Measurements from ENCODE around the gene HOXC10. TPM values are rescaled to one million over a fixed set of nuclear protein-coding genes. Genes with fewer than 3 reads are reported as not detected.

HOXC10 gene
- total RNA-seq, 1 donor from 2014 or later = not detected

DNA sequence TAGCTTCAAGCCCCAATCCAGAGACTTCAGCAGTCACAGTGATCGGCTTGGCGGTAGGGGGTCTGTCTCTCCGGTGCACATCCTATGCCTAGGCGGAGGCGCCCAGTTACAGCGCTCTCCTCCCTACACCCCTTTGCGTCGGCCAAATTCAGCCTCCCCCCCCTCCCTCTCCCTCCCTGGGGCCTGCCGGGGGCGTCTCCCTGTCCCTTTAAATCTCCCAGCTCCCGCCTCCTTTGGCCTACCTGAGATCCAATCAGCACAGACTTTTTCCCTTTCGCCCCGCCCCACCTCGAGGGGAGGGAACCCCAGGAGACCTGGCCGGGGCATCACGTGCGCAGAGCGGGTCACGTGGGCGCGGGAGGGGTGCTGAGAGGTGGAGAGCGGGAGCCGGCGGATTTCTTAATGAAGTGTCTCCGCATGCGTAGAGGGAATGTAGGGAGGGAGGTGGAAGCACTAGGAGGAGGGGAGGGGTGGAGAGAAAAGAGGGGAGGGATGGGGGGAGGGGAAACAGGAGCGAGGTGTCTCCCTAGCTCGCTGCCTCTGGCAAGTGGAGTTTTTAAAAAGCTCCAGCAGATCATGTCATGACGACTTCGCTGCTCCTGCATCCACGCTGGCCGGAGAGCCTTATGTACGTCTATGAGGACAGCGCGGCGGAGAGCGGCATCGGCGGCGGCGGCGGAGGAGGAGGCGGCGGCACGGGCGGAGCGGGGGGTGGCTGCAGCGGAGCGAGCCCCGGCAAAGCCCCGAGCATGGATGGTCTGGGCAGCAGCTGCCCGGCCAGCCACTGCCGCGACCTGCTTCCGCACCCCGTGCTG is 46.4 kb upstream of the HOXC10 start, which contains the start of gene HOXC13:
HOXC13 (plus strand) TSS at position 506 of the 815 bp plus-strand sequence; CDS start at position 582, 76 bp downstream.
- Histone ChIP-seq H3K4me1 (no peaks in the 10 kb centered on the region), H3K9me3 (no peaks in the 10 kb centered on the region), H3K27ac (no peak within 1 kb of the TSS), H3K4me3 (no peak within 1 kb of the TSS), H3K27me3 (ENCODE audit: low read depth) (peaks cover 99% of the 10 kb centered on the region), H3K36me3 (no peaks in the 10 kb centered on the region)
- TF ChIP-seq, protein P1, sequence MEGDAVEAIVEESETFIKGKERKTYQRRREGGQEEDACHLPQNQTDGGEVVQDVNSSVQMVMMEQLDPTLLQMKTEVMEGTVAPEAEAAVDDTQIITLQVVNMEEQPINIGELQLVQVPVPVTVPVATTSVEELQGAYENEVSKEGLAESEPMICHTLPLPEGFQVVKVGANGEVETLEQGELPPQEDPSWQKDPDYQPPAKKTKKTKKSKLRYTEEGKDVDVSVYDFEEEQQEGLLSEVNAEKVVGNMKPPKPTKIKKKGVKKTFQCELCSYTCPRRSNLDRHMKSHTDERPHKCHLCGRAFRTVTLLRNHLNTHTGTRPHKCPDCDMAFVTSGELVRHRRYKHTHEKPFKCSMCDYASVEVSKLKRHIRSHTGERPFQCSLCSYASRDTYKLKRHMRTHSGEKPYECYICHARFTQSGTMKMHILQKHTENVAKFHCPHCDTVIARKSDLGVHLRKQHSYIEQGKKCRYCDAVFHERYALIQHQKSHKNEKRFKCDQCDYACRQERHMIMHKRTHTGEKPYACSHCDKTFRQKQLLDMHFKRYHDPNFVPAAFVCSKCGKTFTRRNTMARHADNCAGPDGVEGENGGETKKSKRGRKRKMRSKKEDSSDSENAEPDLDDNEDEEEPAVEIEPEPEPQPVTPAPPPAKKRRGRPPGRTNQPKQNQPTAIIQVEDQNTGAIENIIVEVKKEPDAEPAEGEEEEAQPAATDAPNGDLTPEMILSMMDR (IDR thresholded peaks at IDR 0.05) = no peak
- DNase-seq (no peak), ATAC-seq (peak; percentile 28 to 50)
- intact Hi-C loops (cut with DNase I) = no loop called here

DNA sequence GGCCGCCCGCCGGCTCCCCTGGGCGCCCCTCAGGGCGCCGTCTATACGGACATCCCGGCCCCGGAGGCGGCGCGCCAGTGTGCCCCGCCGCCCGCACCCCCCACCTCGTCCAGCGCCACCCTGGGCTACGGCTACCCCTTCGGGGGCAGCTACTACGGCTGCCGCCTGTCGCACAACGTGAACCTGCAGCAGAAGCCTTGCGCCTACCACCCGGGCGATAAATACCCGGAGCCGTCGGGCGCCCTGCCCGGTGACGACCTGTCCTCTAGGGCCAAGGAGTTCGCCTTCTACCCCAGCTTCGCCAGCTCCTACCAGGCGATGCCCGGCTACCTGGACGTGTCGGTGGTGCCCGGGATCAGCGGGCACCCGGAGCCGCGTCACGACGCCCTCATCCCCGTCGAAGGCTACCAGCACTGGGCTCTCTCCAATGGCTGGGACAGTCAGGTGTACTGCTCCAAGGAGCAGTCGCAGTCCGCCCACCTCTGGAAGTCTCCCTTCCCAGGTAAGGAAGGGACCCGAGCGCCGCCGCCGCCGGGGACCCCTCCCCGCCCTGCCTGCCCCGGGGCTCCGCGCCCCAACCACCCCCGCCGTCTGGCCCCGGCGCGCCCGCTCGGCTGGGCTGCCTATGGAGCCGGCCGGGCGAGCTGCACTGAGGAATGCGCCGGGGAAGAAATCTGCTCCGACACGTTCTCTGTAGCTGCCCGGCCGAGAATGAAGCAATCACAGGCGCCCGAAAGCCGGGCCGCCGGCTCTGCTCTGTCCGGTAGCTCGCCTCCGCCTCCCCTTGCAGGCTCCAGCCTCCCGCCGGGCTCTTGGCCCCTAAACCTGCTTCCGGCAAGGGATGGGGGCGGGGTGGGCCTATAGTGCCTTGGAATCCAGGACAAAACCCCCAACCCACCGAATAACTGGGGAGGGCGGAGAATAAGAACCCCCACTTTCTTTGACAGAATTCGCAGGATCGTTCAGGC is 45.5 kb upstream of the HOXC10 start:
- peak; percentile 41 to 47 for ATAC-seq

DNA sequence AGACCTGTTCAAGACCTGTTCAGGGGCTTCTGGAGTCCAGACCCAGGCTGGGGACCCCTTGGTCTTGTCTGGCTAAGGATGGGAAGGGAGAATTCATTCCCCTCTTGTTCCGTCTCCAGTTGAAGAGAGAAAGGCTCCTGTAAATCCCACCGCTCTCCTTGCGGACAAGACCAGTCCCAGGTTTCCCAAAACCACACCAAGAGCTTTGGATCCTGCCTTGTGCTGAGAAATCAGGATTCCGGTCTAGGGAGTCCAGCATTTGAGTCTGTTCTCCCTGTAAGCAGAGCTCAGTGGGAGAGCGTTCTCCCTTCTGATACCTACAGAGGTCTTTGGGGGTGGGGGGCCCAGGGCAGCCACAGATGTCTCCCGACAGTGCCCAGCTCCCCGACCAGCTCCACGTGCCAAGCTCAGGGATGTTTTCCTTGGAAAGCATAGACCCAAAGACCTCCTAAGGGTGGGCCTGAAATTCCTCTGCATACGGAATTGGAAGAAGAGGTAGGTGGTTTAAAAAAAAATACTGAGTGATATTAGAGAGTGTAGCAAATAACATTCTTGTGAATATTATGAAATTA is 44.4 kb upstream of the HOXC10 start:
- no peaks in the 10 kb centered on the region for H3K9me3 ChIP-seq
- H3K4me1 ChIP-seq = no peaks in the 10 kb centered on the region
- no peak overlapping the region for H3K27ac ChIP-seq
- H3K4me3 ChIP-seq = no peak overlapping the region
- ATAC-seq = no peak
- no peaks in the 10 kb centered on the region for H3K36me3 ChIP-seq
- TF ChIP-seq, protein P1 (IDR thresholded peaks at IDR 0.05) = no peak
- peaks cover 99% of the 10 kb centered on the region for H3K27me3 ChIP-seq (ENCODE audit: low read depth)
- no peak for DNase-seq
- intact Hi-C loops (cut with DNase I) = no loop called here

More for the DNA sequence above, 45.5 kb upstream of the HOXC10 start:
- DNase-seq = no peak
- Histone ChIP-seq H3K4me1 (no peaks in the 10 kb centered on the region), H3K27ac (no peak overlapping the region), H3K36me3 (no peaks in the 10 kb centered on the region), H3K9me3 (no peaks in the 10 kb centered on the region), H3K27me3 (ENCODE audit: low read depth) (peaks cover 99% of the 10 kb centered on the region), H3K4me3 (no peak overlapping the region)
- intact Hi-C loops (cut with DNase I) = no loop called here
- TF ChIP-seq, protein P1 (IDR thresholded peaks at IDR 0.05) = no peak

DNA sequence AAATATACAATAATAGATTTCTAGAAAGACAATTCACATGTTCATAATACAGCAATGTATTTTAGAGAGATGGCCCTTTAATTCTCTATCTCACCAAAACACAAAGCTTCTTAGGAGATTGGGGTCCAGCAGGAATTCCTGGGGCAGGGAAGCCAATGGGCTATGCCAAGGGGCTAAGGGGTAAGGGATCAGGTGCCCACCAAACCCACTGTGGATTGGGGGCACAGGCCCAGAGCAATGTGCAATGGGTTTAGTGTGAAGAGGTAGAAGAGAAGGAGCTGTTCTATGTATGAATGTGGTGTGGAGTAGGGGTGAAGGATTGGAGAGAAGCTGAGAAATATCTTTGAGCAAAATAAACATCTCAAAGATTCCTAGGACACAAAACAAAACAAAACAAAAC is 43.8 kb upstream of the HOXC10 start:
- intact Hi-C loops (cut with DNase I) = no loop called here
- no peak overlapping the region for H3K4me3 ChIP-seq
- no peaks in the 10 kb centered on the region for H3K9me3 ChIP-seq
- ATAC-seq (no peak), DNase-seq (no peak)
- peaks cover 99% of the 10 kb centered on the region for H3K27me3 ChIP-seq (ENCODE audit: low read depth)
- H3K27ac ChIP-seq = no peak overlapping the region
- TF ChIP-seq, protein P1 (IDR thresholded peaks at IDR 0.05) = no peak
- no peaks in the 10 kb centered on the region for H3K36me3 ChIP-seq
- H3K4me1 ChIP-seq = no peaks in the 10 kb centered on the region

DNA sequence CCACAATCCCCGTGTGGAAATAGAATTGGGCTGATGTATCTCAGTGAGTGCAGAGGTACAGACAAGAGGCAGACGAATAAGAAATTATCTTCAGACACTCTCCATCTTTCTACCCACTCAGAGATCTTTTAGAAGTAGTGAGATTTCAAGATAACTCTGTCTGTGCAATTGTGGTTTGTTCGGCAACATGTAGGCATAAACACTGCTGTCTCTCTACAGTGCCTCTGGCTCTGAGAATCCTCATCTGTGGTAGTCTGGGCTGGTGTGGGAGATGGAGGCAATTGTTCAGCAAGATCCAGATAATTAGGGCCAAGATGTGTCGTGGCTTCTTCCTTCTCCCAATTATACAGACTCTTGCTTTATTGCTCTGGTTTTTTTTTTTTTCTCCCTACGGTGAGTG is 43.2 kb upstream of the HOXC10 start:
- Histone ChIP-seq H3K27me3 (ENCODE audit: low read depth) (peaks cover 99% of the 10 kb centered on the region), H3K27ac (no peak overlapping the region), H3K9me3 (no peaks in the 10 kb centered on the region), H3K4me3 (no peak overlapping the region), H3K36me3 (no peaks in the 10 kb centered on the region), H3K4me1 (no peaks in the 10 kb centered on the region)
- DNase-seq (no peak), ATAC-seq (no peak)
- intact Hi-C loops (cut with DNase I) = no loop called here
- TF ChIP-seq, protein P1 (IDR thresholded peaks at IDR 0.05) = no peak
